HG02623 (cell line): Measurements from ENCODE around the gene GDI1.

Experiments
- ATAC-seq: cut with Tn5 transposase; IDR thresholded peaks from one replicate; pipeline ENCODE4 v1.9.1; 2021; ENCODE audit warnings: moderate library complexity; ENCODE audit not compliant: unreplicated experiment

Gene GDI1

GRCh38 chrX:154436374-154436982 is 476 bp upstream of the GDI1 start:
- ATAC-seq: peak; percentile 34

GRCh38 chrX:154437971-154438893 is 1.3 kb downstream of the GDI1 start:
- ATAC-seq: no peak

GRCh38 chrX:154439841-154440240 is 2.9 kb downstream of the GDI1 start:
- ATAC-seq: no peak

GRCh38 chrX:154440623-154441357 is 3.8 kb downstream of the GDI1 start:
- no peak for ATAC-seq

GRCh38 chrX:154441564-154441963 is 4.6 kb downstream of the GDI1 start:
- ATAC-seq: no peak

GRCh38 chrX:154441984-154442707 is 5.2 kb downstream of the GDI1 start:
- ATAC-seq: no peak

- no peak for ATAC-seq
Measured at GRCh38 chrX:154443479-154443910, 6.5 kb downstream of the GDI1 start.

GRCh38 chrX:154443992-154444754 is 7.2 kb downstream of the GDI1 start, which contains the start of gene FAM50A:
Gene FAM50A (plus strand): TSS chrX:154444141. CDS start chrX:154444236, 95 bp downstream.
- ATAC-seq: peak; percentile 69

GRCh38 chrX:154444755-154445246 is 7.8 kb downstream of the GDI1 start:
- no peak for ATAC-seq

GRCh38 chrX:154445776-154446175 is 8.8 kb downstream of the GDI1 start:
- ATAC-seq: no peak

GRCh38 chrX:154446430-154446829 is 9.5 kb downstream of the GDI1 start:
- ATAC-seq: no peak

- no peak for ATAC-seq
Measured at GRCh38 chrX:154448484-154448883, 11.5 kb downstream of the GDI1 start.

- ATAC-seq: no peak
Measured at GRCh38 chrX:154449618-154450017, 12.7 kb downstream of the GDI1 start.

- ATAC-seq: no peak
Measured at GRCh38 chrX:154450312-154450711, 13.4 kb downstream of the GDI1 start.

- ATAC-seq: no peak
Measured at GRCh38 chrX:154452823-154453222, 15.9 kb downstream of the GDI1 start.

GRCh38 chrX:154457491-154458115 is 20.6 kb downstream of the GDI1 start:
- peak; percentile 47 for ATAC-seq

GRCh38 chrX:154458116-154458953 is 21.4 kb downstream of the GDI1 start, which contains the start of gene PLXNA3:
Gene PLXNA3 (plus strand): TSS chrX:154458281. CDS start chrX:154460184, 1,903 bp downstream.
- peak; percentile 40 for ATAC-seq
